GM18505 (cell line): ENCODE data around the gene ANGPTL2.

Experiments used
- ATAC-seq: cut with Tn5 transposase; IDR thresholded peaks from one replicate; pipeline ENCODE4 v1.9.1; 2021; ENCODE audit not compliant: unreplicated experiment
- POLR2A ChIP-seq: IDR thresholded peaks from 4 replicates; pipeline ENCODE4 v1.6.1; 2011; ENCODE audit warnings: borderline replicate concordance; ENCODE audit not compliant: insufficient read depth, insufficient read length; ENCODE audit errors: extremely low read depth

The ANGPTL2 gene

DNA sequence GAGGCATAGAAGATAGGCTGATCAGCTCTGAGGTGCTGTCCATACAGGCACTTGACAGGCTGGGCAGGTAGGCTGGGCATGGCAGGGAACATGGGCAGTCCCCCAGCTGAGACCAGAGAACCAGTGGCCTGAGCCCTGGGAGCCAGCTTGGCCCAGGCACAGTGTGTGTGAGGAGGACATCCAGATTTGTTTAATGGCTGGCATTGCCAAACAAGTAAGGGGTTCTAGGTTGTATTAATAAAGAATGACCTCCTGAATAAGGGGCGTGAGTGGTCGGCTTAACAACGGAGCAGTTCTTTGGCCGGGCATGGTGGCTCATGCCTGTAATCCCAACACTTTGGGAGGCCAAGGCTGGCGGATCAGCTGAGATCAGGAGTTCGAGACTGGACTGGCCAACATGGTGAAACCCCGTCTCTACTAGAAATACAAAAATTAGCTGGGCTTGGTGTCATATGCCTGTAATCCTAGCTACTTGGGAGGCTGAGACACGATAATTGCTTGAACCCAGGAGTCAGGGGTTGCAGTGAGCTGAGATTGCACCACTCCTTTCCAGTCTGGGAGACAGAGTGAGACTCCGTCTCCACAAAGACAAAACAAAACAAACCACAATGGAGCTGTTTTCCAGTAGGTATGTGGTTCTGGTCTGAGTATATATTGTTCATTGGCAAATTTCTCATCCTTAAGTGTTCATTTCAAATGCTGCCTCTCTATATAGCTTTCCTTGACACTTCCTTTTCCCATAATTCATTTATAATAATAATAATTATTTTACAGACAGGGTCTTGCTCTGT, 56.2 kb downstream of the ANGPTL2 start:
- no peak for TF ChIP-seq POLR2A
- ATAC-seq, result no peak

- no peak for ATAC-seq
- TF ChIP-seq POLR2A, result no peak
Observed at GRCh38 chr9:127065592-127065991, 56.8 kb downstream of the ANGPTL2 start.

DNA sequence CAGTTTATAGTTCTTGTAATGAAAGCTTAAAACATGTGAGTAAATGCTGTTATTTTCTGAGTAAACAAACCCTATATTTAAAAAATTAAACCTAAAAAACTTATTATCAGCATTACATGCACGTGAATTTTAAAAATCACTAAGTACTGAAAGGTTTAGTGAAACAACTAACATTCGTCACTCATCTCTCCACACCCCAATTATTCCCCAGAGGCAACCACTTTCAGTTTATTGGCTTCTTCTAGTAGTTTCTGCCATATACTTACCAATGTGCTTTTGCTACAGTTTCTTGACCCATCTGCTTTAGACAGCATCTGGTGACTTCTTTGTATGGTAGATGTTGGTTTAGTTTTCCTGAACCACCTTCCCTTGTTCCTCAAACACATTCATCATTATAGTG, 58.1 kb downstream of the ANGPTL2 start:
- no peak for TF ChIP-seq POLR2A
- ATAC-seq, result no peak

GRCh38 chr9:127061411-127061810, 61.0 kb downstream of the ANGPTL2 start:
- TF ChIP-seq POLR2A, result no peak
- ATAC-seq, result no peak

GRCh38 chr9:127059765-127060361, 62.6 kb downstream of the ANGPTL2 start:
- no peak for TF ChIP-seq POLR2A
- no peak for ATAC-seq

GRCh38 chr9:127059030-127059429, 63.4 kb downstream of the ANGPTL2 start:
- ATAC-seq, result no peak
- no peak for TF ChIP-seq POLR2A

GRCh38 chr9:127058645-127059021, 63.8 kb downstream of the ANGPTL2 start:
- no peak for ATAC-seq
- TF ChIP-seq POLR2A, result no peak

- no peak for ATAC-seq
- no peak for TF ChIP-seq POLR2A
Observed at GRCh38 chr9:127058011-127058644, 64.3 kb downstream of the ANGPTL2 start.

DNA sequence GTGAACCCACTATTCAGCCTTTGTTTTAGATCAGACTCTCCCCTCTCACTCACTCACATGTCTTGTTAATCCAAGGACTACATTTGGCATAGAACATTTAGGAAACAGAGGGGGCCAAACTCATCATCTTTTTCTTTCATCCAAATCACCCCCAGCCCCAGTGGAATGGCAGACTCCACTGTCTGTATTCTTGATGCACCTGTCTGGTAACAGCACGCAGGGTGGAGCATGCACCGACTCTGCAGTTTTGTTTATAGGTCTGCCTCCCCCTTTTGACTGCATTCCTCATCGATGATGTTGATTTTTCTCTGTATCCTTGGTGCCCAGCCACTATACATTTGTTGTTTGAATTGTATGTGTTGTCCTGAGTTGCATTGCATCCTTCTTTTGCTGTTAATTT, 66.0 kb downstream of the ANGPTL2 start:
- ATAC-seq, result no peak
- no peak for TF ChIP-seq POLR2A

GRCh38 chr9:127055745-127056402, 66.6 kb downstream of the ANGPTL2 start:
- no peak for ATAC-seq
- TF ChIP-seq POLR2A, result no peak

DNA sequence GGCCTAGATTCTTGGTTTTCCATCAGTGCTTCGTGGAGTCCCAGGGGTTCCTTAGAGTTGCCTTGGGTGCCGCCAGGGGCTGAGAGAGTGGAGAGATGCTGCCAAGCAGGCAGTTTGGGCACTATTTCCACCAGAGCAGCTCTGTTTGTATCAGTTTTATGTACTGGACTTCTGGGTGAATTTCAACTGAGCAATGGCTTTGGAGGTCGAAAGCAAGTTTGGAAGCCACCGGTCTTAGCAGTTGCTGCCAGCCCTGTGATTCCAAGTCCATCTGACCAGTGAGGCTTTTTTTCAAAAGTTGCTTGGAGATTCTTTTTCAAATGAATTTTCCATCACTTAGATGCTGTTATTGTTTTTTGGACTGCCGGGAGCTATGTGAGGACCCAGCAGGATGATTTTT, 68.5 kb downstream of the ANGPTL2 start:
- no peak for ATAC-seq
- TF ChIP-seq POLR2A, result no peak

GRCh38 chr9:127053057-127053821, 69.2 kb downstream of the ANGPTL2 start:
- no peak for TF ChIP-seq POLR2A
- ATAC-seq, result no peak
